ENCODE measurements around the gene MAN1B1. TPM values are rescaled to one million over a fixed set of nuclear protein-coding genes. Genes with fewer than 3 reads are reported as not detected.

MAN1B1 gene
- total and polyA plus RNA-seq, 2 donors (not counting 1 experiment from before 2014, with no cell fraction given): 45.5 to 96.6 TPM

- Histone ChIP-seq H3K79me2 (ENCODE audit: control insufficient read depth, insufficient read depth, low read length) (peaks cover 18% of the 10 kb centered on the region), H4K20me1 (ENCODE audit: control insufficient read depth, extremely low read depth, insufficient read depth, low read length) (no peaks in the 10 kb centered on the region), H3K4me2 (ENCODE audit: extremely low read depth, insufficient read depth, low read length) (peak overlapping the region; percentile 97), H3K4me3 (replicated peaks in 1 of 4; ENCODE audit: control extremely low read depth in 1 of 4, insufficient read depth in 1 of 4, low read depth in 3 of 4, low read length in 4 of 4) (peak overlapping the region; percentile 44 to 72 (median 67)), H3K36me3 (ENCODE audit: control insufficient read depth, insufficient read depth, low read length) (peaks cover 7% of the 10 kb centered on the region), H3K27me3 (ENCODE audit: control insufficient read depth, insufficient read depth, low read length) (no peaks in the 10 kb centered on the region), H2AFZ (ENCODE audit: low read length) (no peak overlapping the region), H3K9me3 (ENCODE audit: control insufficient read depth, insufficient read depth, low read depth, low read length) (no peaks in the 10 kb centered on the region), H3K9ac (ENCODE audit: insufficient read depth, low read length) (no peak overlapping the region), H3K4me1 (ENCODE audit: control insufficient read depth, extremely low read depth, insufficient read depth, low read length) (peaks cover 6% of the 10 kb centered on the region), H3K27ac (ENCODE audit: insufficient read depth, low read length) (no peak overlapping the region)
- TF ChIP-seq CTCF (conservative IDR thresholded peaks at IDR 0.05 in 1 of 2, IDR thresholded peaks at IDR 0.05 in 1 of 2; ENCODE audit: low read depth in 1 of 2, low read length in 2 of 2) (no peak), EZH2 (IDR thresholded peaks at IDR 0.05; ENCODE audit: low read length, missing control alignments) (no peak)
- DNase-seq (ENCODE audit: low read depth in 2 of 2): no peak
Measured at GRCh38 chr9:137044502-137045177, 42.1 kb upstream of the MAN1B1 start.

- peak overlapping the region; percentile 44 to 72 (median 67) for H3K4me3 ChIP-seq (replicated peaks in 1 of 4; ENCODE audit: control extremely low read depth in 1 of 4, insufficient read depth in 1 of 4, low read depth in 3 of 4, low read length in 4 of 4)
- peaks cover under 1% of the 10 kb centered on the region for H3K36me3 ChIP-seq (ENCODE audit: control insufficient read depth, insufficient read depth, low read length)
Measured at GRCh38 chr9:137045294-137046087, 41.3 kb upstream of the MAN1B1 start.

More at GRCh38 chr9:137045294-137046087, 41.3 kb upstream of the MAN1B1 start:
- peak overlapping the region; percentile 62 for H3K9ac ChIP-seq (ENCODE audit: insufficient read depth, low read length)
- H3K79me2 ChIP-seq (ENCODE audit: control insufficient read depth, insufficient read depth, low read length): peaks cover 18% of the 10 kb centered on the region
- no peaks in the 10 kb centered on the region for H4K20me1 ChIP-seq (ENCODE audit: control insufficient read depth, extremely low read depth, insufficient read depth, low read length)
- peaks cover 6% of the 10 kb centered on the region for H3K4me1 ChIP-seq (ENCODE audit: control insufficient read depth, extremely low read depth, insufficient read depth, low read length)
- TF ChIP-seq EZH2 (IDR thresholded peaks at IDR 0.05; ENCODE audit: low read length, missing control alignments): no peak
- no peak for TF ChIP-seq CTCF (conservative IDR thresholded peaks at IDR 0.05 in 1 of 2, IDR thresholded peaks at IDR 0.05 in 1 of 2; ENCODE audit: low read depth in 1 of 2, low read length in 2 of 2)
- peaks cover 6% of the 10 kb centered on the region for H3K27me3 ChIP-seq (ENCODE audit: control insufficient read depth, insufficient read depth, low read length)
- H3K4me2 ChIP-seq (ENCODE audit: extremely low read depth, insufficient read depth, low read length): peak overlapping the region; percentile 97
- H3K27ac ChIP-seq (ENCODE audit: insufficient read depth, low read length): no peak overlapping the region
- H2AFZ ChIP-seq (ENCODE audit: low read length): no peak overlapping the region
- H3K9me3 ChIP-seq (ENCODE audit: control insufficient read depth, insufficient read depth, low read depth, low read length): no peaks in the 10 kb centered on the region
- peak; percentile 40 to 59 for DNase-seq (ENCODE audit: low read depth in 2 of 2)

Measured in fibroblast of lung (primary cell).